HG03575 (cell line): ENCODE results near the gene TGFBR2.

ENCODE experiments used
- ATAC-seq: cut with Tn5 transposase; IDR thresholded peaks from one replicate; pipeline ENCODE4 v1.9.1; 2021; ENCODE audit not compliant: unreplicated experiment, insufficient number of reproducible peaks, low FRiP score; ENCODE audit errors: extremely low read depth

TGFBR2 gene

DNA sequence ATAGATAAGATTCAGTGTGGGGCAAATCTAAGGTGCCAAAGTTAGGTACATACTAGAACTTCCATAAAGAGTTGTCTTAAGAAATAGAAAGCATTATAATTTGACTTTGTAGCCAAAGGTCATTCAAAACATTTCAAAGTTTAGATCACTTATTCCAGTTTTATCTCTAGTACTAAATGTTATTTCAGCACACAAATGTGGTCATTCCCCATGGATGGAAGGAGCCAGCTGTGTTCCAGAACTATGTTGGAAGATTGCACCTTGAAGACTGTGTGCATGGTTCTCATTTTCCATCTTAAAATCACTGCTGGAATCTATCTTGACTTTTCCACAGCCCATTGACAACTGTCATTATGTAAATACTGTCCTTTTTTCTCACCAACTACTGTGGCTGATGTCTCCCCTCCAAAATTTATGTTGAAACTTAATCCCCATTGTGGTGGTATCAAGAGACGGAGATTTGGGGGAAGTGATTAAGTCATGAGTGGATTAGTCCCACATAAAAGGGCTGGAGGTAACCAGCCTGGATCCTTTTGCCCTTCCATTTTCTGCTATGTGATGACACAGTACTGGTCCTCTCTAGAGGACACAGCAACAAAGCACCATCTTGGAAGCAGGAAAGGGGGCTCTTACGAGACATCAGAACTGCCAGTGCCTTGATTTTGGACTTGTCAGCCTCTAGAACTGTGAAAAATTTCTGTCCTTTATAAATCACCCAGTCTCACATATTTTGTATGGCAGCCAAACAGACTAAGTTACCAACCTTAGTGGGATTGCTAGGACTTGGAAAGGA lies 24.0 kb downstream of the TGFBR2 start:
- no peak for ATAC-seq

- ATAC-seq, result no peak
These were observed 25.0 kb downstream of the TGFBR2 start for GRCh38 chr3:30631243-30631904.

DNA sequence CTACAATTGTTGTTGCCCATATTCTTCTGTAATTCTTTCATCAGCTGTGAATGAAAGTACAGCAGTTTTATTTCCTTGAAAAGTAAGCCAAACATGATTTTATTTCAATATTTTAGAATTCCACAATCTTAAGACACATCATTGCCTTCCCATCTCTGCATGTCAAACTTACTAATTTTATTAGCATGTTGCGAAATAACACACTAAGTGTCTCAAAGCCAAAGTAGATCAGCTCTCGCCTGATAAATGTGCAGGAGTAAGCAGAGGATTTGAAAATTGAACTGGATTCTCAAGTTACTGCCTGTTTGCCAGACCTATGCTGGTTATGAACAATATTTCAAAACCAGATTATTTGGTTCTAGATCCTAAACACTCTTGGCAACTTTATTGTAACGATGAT lies 25.7 kb downstream of the TGFBR2 start:
- ATAC-seq, result no peak

GRCh38 chr3:30632521-30632920 lies 26.1 kb downstream of the TGFBR2 start:
- no peak for ATAC-seq

DNA sequence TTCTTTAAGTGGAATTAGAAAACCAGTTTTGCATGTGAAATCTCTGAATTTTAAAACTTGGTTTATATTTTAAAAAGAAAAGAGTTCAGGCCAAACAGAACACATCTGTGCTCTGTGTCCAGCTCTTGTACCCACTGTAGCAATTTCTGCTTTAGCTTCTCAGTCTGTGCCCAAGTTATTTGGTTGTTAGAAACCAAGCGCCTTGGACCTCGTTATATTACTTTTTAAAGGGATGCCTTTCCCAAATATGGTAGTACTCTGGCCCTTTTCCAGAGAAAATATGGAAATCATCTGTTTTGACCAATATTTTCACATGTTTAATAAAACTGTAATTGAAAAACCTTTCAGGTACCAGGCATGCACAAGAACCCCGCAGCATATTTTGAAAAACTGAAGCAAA lies 27.3 kb downstream of the TGFBR2 start:
- ATAC-seq, result no peak

GRCh38 chr3:30634761-30635735 lies 28.6 kb downstream of the TGFBR2 start:
- ATAC-seq, result no peak

DNA sequence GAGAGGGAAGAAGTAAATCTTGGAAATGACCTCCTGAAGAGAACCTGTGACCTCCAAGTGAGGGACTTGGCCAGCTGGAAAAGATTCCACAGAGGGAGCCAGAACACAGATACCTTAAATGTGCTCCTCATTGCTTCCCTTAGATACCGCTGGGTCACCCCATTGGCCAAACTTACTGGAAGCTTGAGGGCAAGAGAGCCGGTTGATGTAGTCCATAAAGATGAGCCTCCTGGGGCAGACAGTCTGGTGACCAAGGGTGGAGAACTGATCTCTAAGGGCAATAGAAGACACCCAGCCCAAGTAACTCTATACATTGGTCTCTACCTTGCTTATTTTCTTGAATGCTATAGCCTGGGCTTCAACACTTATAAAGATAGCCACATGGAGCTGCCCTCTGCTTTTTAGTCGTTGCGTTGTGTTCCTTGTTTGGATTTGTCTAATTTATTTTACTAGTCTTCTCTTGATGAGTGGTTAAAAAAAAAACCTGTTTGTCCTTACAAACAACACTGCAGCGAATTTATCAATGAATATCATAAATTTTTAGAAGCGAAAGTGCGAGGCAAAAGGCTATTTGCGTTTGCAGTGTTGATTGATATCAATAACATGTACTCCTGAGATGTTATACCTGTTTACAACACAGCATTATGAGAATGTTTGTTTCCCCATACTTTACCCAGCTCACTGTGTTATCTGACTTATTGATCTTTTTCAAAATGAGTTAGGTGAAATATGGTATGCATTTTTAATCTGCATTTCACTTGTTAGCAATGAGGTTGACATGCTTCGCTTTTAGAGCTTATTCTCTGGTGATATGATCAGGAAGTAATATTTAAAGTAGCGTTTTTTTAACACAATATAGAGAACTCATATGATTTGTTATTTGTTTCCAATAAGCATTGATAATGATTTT lies 31.2 kb downstream of the TGFBR2 start:
- no peak for ATAC-seq

- ATAC-seq, result no peak
These were observed 32.4 kb downstream of the TGFBR2 start for GRCh38 chr3:30638685-30639412.

DNA sequence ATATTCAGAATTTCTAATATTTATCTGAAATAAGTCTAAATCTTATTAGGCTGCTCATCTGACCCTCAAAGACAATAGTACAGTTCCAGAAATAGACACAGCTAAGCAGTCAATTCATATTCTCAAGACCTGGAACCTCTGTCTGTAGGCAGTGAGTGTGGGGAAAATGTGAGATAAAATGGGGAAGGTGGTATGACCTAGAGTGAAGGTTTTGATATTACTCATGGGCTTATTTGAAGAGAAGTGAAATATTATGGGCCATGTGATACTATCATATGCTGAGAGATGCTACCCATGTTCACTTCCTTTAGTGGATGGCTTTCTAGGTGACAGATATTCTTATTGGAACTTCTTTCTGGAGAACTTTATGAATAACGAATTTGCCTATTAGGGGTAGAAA lies 33.5 kb downstream of the TGFBR2 start:
- ATAC-seq, result peak; percentile 80

- no peak for ATAC-seq
These were observed 34.5 kb downstream of the TGFBR2 start for GRCh38 chr3:30640851-30641250.

GRCh38 chr3:30641416-30642251 lies 35.2 kb downstream of the TGFBR2 start:
- ATAC-seq, result no peak

- no peak for ATAC-seq
These were observed 36.5 kb downstream of the TGFBR2 start for GRCh38 chr3:30642849-30643361.

DNA sequence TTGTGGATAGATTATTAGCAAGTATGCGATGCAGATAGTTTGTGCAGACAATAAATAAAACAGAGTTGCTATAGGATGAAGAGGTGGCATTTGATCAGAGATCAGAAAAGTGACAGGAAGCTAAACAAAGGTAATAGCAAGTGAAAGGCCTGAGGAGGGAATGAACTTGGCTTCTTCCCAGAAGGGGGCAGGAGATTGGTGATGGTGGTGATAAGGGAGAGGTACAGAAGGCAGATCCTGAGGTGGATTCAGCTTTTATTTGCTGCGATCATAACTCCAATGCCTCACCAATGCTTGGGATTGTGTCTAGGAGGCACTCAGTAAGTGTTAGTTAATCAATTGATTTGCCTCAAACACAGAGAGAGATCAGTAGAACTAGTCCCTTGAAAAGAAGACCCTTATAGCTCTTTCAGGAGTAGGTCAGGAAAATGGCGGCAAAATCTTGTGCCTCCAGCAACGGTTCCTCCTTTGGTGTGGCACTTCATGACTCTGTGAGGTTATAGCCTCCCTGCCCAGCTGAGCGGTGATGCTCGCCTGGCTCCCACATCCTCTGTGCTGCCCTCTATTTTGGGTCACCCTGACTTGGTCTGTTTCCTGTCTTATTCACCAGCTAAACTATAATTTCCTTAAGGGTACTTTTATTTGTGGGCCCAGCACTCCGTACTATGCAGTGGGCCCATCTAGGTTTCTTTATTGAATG lies 37.5 kb downstream of the TGFBR2 start:
- no peak for ATAC-seq

DNA sequence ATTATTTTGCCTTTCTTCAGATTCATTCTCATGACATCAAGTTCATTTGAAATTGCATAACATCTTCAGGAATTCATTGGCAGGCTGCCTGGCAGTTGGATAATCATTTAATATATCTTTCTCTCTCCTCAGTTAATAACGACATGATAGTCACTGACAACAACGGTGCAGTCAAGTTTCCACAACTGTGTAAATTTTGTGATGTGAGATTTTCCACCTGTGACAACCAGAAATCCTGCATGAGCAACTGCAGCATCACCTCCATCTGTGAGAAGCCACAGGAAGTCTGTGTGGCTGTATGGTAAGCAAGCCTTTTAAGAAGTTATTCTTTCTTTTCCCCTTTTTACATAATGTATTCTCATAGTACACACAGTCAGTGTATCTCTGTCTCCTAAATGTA lies 38.2 kb downstream of the TGFBR2 start:
- peak; percentile 33 for ATAC-seq

DNA sequence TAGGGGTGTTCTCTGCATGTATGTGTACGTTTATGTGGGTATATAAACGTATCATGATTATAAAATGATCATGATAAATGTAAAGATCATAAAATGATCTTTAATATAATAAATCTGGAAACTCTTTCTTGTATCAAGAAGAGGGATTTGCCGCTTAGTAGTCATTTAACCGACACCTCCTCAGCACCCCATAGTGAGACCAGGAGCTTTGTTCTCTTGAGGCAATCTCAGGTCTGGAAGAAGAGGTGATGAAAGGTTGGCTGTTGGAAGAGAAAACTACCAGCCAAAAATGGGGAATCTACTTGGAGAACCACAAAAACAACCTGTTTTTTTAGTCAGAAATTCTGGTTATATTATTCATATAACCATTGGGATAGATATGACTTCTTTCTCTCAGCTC lies 38.7 kb downstream of the TGFBR2 start:
- ATAC-seq, result no peak

DNA sequence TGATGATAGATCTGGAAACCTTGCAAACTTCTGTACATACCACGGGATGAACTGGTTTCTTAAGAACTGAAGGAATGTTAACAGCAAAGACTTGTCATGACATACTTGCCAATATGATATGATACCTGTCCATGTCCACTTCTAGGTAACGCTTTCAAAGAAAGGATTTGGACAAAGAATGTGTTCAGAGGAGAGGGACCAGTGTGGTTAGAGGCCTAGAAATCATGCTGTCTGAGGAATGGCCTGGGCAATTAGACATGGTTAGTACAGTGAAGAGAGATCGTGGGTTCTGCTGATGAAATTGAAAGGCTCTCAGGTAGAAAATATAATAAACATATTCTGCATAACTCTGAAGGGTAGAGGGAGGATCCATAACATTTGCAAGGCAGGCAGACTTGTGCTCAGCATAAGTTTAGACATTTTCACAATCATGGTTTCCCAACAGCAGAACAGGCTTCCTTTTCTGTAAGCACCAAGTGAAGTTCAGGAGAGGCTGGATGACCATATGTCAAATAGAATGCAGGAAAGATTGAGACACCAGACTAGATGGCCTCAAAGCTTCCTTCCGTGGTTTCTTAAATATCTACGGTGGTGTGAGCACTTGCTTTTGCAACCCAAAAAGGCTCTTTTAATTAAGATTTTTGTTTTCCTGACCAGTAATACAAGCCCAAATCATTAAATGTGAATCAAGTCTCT lies 39.9 kb downstream of the TGFBR2 start:
- no peak for ATAC-seq
